Measurements from ENCODE around the gene GRIN1. TPM values are rescaled to one million over a fixed set of nuclear protein-coding genes. Genes with fewer than 3 reads are reported as not detected.

The GRIN1 gene
- total and polyA plus RNA-seq, 2 of the 8 experiments (the other 6 are each of a cell fraction or from before 2014, with no cell fraction given): 0.48 to 2.1 TPM

DNA sequence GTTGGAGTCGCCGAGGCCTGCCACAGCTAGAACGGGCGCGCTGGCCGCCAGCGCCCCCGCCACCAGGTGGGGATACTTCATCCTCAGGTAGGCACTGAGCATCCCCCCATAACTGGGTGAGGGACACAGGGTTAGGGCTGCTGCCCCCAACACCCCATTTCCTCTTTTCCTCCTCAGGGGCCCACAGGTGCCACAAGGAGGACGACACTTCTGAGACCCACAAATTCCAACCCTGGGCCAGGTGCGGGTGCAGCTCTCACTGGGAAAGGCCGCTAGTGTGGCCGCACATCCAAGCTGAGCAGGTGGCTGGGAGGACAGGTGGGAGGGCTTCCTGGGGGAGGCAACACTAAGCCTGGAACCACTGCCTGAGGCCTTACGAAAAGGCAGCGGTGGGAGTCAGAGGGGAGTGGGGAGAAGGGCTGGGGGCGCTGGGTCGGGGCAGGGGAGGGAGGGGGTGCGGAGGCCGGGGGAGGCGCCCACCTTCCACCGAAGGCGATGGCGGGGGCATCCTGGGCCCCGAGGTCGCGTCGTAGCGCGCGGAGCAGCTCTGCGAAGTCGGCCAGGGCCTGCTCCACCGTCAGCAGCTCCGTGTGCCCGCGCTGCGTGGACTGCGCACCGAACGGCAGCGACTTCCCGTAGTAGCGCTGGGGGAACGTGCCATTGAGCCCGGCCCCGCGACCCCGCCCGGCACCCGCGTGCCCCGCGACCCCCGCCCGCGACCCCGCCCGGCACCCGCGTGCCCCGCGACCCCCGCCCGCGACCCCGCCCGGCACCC is 25.4 kb upstream of the GRIN1 start (continued):
- TF ChIP-seq JUN (IDR thresholded peaks at IDR 0.05; ENCODE audit: low read depth, low read length) (no peak), NANOG (IDR thresholded peaks at IDR 0.05; ENCODE audit: insufficient read depth, low read depth, low read length, poor library complexity, severe bottlenecking) (no peak)

Measured in H1 (cell line).